Dedifferentiated amniotic fluid mesenchymal stem cell (primary cell): ENCODE results near the gene CERT1.
"Not testable (repeated sequence)": the region's sequence is repeated elsewhere in the genome, so short reads cannot be mapped to it uniquely, and the experiment has no call there.

Experiments used
- DNase-seq: peaks from one replicate; pipeline ENCODE4 v3.0.0-alpha.2; 2016; ENCODE audit errors: extremely low spot score

CERT1 gene

DNA sequence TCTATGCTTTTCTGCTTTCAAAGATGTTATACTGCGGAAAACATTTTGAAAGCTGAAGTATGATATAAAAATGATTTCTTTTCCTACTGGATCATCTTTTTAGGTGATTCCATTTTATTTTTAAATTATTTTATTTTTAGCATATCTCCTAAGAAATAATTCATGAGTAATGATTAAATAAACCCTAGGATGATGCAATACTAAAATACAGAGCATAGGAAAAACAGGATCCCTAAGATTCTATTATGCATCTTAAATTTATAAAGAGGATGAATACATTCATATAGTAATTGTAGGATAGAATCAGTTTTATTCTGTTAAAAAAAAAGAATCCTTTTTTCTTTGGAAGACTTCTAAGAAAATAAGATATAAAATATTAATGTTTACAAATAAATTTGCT, 11.1 kb upstream of the CERT1 start:
- no peak for DNase-seq

DNA sequence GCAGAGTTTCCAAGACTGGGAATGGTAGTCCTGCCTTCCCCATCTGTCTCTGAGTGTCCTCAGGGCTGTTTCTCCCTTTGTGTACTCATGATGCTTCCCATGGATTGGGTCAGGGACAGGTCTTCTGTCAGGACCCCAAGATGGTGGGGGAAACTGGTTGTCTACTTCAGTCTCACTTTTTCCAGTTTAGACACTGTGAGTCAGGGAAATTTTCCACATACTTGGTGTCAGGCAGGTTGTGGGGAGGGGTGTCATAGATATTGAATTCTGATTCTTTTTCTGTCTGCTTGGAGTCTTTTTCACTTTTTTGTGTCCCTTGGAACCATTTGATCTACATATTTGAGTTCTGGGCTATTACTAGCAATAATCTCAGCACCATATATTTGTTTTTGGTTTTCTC, 10.6 kb upstream of the CERT1 start:
- DNase-seq: no peak

DNA sequence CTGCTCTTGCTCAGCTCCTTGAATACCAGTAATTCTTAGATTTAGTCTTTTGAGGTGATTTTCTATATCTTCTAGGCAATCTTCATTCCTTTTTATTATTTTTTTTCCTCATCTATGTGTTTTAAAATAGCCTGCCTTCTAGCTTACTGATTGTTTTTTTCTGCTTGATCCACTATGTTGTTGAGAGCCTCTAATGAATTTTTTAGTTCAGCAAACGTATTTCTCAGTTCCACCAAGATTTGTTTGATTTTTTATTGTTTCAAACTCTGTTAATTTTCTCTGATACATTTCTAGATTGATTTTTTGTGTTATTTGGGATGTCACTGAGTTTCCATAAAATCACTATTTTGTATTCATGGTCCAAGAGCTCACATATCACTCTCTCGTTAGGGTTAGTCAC, 9.8 kb upstream of the CERT1 start:
- DNase-seq: no peak

DNA sequence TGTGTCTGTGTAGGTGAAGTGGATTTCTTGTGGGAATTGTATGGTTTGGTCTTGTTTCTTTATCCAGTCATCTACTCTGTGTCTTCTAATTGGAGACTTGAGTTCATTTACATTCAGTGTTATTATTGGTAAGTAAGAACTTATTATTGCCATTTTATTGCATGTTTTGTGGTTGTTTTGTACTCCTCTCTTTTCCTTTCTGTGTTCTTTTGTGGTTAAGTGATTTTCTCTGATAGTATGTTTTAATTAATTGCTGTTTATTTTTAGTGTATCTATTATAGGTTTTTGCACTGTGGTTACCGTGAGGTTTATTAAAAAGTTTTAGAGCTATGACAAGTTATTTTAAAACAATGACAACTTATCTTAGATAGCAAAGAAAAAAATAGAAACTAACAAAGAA, 8.3 kb upstream of the CERT1 start:
- DNase-seq: no peak

DNA sequence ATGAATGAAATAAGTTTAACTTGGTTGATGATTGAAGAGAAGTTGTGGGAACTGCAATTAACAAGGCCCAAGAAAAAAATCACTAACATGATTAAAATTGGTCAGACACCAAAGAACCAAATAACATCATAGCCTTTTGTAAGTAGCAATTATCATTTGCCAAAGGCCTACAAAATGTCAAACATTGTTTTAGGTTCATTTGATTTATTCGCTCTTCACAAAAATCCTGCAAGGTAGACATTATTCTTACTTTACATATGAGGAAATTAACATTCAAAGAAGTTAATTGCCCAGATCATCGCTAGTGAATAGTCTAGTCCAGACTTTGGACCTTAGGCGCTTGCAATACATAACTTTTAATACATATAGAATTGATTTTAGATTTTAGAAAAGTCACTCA, 2.9 kb upstream of the CERT1 start:
- DNase-seq: no peak

DNA sequence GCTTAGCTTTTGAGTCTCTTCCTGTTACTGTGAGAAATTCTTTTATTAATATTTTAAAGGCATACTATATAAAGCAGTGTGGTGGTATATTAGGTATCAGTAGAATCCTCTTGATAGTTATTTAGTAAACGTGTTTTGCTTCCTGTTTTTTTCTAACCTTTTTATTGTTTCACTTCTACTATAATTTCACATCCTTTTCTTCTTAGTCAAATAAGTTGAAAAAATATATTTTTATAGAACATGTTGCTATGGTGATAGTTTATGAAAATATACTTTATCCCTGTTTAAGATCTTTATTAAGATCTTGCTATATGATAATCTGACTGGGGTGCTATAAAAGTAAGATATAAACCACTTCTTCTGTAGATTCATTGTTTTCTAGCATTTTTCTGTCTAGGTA, 2.4 kb upstream of the CERT1 start:
- DNase-seq: no peak

DNA sequence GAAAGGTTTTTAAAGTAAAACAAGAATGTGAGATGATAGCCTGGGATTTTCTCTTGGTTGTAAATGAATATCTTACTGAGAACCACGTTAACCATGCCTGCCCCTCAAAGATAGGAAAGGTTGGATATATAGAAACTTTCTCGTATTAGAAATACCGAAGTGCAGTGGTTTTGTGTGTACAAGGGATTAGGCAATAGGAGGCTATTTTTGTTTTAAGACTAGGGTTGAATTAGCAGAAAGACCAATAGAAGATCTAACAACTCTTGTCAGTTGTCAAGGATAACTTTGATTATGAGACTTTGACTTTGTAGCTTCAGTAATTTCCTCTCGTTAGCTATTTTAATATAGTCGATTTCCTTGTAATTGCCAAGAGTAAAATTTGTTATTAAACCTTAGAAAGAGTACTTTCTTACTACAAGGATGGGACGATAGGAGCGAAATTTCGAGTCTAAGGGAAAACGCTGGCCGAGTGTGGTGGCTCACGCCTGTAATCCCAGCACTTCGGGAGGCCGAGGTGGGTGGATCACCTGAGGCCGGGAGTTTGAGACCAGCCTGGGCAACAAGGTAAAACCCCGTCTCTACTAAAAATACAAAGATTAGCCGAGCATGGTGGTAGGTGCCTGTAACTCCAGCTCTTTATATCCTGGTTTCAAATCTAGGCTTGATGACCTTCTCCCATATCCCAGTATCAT, 1.1 kb upstream of the CERT1 start:
- no peak for DNase-seq

DNA sequence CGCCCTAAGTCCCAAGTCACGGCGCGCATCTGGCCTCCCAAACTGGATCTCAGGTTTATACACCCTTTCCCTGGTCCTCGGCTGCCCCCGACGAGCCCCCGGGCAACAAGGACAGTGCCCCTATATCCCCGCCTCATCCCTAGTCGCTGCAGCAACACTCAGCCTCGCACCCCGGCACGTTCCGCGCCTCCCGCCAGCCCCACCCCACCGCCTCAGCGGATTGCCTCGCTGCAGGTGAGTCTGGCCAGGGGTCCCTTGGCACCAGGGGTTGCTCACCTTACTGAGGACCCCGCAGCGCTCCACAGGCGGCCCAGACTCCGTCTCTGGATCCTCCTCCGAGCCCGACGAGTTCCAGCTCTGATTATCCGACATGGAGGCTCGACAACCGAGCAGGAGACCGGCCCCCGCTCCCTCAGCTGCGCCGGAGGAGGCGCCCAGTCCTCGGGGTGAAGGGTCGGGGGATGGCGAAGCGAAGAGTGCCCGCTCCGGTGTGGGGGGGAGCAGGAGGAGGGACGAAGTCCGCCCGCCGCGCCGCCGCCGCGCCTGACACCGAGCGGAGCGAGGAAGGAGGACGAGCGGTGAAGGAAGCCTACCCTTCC, 494 bp downstream of the CERT1 start:
- peak; percentile 20 for DNase-seq

DNA sequence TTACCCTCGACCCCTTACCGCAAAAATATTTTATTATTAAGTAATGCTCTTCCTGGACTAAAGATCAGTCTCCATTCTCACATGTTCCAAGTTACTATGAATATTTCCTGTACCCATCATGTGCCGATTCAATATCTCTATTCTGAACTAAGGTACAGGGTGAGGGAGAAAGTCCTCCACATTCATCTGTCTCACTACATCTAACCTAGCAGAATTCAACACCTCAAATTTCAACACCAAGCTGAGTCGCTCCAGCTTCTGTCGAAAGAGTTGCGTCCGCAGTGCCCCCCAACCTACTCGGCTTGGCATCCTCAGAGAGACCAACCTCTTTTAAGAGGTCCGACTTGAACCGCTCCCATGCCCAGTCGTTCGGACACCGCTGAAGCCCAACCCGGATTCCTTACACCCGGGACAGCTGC, 1.0 kb downstream of the CERT1 start:
- peak; percentile 40 for DNase-seq

DNA sequence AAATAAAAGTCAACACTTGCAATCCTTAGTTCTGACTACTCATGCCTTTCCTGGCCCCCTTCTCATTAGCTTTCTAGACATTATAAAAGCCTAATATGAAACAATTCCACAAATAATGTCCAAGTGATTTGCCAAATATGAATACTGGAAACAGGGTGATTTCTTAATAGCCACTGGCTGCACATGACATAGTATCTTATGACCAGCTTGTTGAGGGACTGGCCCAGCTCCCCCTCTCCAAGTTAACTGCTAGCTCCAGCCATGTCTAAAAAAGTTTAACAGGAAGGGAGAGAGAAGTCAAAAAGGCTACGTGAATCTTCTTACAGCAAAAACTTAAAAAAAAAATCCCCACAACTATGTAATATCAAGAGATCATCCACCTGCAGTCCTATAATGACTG, 1.5 kb downstream of the CERT1 start:
- DNase-seq: peak; percentile 50

DNA sequence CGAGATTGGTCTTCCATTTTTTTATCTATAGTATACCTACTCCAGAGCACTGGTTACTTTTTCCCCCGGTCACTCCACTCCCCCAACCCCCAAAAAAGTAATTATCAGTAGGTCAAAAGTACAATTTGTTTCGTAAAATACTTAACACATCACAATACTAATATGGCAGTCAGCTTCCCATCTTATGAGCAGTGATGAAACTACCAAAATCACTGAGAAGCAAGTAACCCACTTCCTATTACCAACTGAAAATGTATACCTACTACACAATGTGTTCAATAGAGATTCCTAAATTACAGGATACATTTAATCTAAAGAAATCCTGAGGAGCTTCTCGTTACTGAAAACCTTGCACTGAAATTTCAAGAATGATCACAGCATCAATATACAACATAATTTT, 1.9 kb downstream of the CERT1 start:
- no peak for DNase-seq

DNA sequence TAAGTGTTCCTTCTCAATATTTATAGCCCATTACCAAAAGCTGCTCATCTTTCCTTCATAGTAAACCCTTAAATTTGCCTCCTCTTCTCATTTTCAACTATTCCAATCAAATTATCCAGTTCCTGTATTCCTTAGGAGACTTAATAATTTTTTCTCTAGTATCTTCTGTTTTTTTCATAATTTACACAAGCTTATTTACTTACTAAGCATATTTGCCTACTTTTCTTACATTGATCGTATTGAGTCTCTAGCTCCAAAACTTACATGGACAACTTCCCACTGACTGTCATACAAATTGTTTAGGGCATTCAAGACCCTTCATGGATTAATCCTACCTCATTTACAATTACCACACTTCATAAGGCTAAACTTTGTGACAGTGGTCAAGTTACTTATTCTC, 3.6 kb downstream of the CERT1 start:
- DNase-seq: no peak

DNA sequence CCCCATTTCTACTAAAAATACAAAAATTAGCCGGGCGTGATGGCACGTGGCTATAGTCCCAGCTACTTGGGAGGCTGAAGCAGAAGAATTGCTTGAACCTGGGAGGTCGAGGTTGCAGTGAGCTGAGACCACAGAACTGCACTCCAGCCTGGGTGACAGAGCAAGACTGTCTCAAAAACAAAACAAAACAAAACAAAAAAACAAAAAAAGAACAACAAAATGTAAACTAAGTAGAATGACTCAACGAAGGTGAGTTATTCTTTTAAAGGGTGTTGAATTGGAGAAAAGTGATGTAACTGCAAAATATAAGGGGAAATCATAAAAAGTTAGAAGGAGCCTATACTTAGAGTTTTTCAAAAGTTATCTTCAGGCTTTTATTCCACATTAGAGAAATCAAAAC, 6.3 kb downstream of the CERT1 start:
- not testable (repeated sequence) for DNase-seq

DNA sequence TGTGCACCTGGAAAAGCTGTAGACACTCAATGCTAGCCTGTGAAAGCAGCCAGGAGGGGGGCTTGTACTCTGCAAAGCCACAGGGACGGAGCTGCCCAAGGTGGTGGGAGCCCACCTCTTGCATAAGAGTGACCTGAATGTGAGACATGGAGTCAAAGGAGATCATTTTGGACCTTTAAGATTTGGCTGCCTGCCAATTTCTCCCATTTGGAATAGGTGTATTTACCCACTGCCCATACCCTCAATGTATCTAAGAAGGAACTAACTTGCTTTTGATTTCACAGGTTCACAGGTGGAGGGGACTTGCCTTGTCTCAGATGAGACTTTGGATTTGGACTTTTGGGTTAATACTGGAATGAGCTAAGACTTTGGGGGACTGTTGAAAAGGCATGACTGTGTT, 12.6 kb downstream of the CERT1 start:
- not testable (repeated sequence) for DNase-seq

DNA sequence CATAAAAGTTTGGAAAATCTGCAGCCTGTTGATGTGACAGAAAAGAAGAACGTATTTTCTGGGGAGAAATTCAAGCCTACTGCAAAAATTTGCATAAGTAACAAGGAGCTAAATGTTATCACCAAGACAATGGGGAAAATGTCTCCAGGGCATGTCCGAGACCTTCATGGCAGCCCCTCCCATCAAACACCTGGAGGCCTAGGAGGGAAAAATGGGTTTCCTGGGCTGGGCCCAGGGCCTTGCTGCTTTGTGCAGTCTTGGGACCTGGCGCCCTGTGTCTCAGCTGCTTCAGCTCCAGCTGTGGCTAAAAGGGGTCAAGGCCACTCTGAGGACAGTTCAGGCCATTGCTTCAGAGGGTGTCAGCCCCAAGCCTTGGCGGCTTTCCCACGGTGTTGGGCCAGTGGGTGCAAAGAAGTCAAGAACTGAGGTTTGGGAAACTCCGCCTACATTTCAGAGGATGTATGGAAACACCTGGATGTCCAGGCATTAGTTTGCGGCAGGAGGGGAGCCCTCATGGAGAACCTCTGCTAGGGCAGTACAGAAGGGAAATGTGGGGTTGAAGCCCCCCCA, 13.1 kb downstream of the CERT1 start:
- DNase-seq: no peak

DNA sequence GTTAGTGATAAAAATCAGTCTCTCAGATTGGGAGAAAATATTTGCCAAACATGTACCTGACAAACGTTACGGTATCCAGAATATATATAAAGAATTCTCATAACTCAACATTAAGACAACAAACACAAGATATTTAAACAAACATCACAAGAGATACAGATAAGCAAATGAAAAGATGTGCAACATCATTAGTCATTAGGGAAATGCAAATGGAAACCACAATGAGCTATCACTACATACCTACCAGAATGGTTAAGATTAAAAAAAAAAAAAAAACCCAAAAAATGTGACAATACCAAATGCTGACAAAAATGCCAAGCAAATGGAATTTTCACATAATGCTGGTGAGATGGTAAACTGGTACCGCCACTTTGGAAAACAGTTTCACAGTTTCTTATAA, 15.4 kb downstream of the CERT1 start:
- no peak for DNase-seq

DNA sequence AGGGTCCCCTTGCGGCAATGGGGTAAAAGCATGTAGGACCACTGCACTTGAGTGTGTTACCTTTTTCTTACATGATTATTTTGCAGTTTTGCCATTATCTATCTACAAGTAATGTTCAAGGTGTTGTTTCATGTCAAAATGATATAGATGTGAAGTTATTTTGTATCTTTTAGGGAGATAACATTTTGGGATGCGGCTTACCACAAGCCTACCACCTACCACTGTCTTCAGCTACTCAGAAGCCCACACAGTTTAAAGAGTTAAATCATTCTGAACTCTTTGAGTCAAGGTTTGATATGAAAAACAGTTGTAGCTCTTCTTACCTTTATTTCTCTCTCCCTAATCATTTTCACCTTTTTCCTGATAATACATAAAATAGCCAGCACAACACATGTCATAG, 19.8 kb downstream of the CERT1 start:
- DNase-seq: no peak

DNA sequence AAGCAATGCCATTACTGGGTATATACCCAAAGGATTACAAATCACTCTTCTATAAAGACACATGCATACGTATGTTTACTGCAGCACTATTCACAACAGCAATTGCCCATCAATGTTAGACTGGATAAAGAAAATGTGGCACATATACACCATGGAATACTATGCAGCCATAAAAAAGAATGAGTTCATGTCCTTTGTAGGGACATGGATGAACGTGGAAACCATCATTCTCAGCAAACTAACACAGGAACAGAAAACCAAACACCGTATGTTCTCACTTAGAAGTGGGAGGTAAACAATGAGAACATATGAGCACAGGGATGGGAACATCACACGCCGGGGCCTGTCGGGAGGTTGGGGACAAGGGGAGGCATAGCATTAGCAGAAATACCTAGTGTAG, 21.6 kb downstream of the CERT1 start:
- DNase-seq: not testable (repeated sequence)

DNA sequence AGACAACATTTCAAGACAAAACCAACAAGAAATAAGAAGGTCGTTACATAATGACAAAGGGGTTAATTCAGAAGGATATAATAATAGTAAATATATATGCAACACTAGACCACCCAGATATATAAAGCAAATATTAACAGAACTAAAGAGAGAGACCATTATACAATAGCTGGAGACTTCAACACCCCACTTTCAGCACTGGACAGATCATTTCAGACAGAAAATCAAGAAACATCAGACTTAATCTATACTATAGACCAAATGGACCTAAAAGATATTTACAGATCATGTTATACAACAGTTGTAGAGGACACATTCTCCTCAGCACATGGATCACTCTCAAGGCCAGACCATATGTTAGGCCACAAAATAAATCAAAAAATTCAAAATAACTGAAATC, 26.8 kb downstream of the CERT1 start:
- DNase-seq: no peak

DNA sequence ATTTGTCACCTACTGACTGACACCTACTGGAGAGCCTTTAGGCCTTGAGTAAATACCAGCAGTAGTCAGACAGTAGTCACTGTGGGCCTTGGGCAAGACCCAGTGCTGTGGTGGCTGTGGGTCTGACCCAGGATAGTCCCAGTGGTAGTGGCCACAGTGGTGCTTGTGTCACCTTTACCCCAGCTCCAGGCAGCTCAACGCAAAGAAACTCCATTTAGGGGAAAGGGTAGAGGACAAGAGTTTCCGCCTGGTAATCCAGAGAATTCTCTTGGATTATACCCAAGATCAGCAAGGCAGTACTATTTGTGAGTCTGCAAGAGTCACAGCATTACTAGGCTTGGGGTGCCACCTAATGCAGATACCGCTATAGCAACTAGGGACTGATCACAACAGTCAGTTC, 28.9 kb downstream of the CERT1 start:
- DNase-seq: no peak

DNA sequence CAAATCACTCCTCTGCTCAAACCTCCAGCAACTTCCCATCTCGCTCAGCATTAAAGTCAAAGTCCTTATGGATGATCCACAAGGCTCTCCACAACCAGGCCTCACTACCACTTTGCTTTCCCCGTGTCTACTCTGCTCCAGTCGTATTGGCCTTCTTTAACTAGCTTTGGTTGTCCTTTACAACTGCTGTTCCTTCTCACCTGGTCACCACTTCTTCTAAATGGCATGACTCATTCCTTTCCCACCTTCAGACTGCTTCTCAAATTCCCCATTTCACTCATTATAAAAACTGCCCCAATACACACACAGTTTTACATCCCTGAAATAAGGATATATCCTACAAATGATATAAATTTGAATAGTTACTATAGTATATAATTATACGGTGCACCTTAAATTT, 30.4 kb downstream of the CERT1 start:
- DNase-seq: no peak

DNA sequence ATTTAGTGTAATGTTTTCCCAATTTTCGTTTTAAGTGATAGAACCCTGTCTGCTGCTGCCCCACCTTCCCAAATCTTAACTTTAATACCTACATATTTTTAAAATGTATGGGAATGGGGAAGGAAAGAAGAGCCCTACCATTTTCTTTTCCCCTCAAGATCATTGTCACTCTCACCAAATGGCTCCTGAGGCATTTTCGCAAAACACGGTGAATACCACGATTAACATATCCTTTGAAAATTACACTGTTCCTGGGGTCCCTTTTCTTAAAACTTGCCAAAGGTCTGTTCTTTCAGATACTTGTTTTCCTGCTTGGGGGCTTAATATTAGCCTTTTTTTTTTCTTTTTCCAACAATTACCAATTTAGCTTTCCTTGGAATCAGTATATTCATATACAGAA, 36.1 kb downstream of the CERT1 start:
- no peak for DNase-seq

DNA sequence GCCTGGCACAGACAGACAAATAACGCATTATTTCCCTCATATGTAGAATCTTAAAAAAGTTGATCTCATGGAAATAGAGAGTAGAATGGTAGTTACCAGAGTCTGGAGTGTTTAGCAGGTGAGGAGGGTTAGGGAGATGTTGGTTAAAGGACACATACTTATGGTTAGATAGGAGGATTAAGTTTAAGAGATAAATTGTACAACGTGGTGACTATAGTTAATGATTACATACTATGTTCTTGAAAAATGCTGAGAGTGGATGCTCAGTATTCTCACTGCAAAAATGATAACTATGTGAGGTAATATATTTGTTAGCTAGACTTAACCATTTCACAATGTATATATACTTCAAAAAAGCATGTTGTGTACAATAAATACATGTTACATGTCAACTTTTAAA, 38.0 kb downstream of the CERT1 start:
- DNase-seq: no peak

DNA sequence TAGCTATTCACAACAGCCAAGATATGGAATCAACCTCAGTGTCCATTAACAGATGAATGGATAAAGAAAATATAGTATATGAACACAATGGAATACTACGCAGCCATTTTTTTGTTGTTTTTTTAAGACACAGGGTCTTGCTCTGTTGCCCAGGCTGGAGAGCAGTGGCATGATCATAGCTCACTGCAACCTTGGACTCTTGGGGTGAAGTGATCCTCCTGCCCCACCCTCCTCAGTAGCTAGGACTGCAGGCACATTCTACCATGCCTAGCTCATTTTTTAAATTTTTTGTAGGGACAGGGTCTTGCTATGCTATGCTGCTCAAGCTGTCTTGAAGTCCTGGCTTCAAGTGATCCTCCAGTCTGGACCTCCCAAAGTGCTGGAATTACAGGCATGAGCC, 38.5 kb downstream of the CERT1 start:
- DNase-seq: no peak
